Activated CD4-positive, alpha-beta memory T cell treated with anti-CD3 and anti-CD28 coated beads for 36 hours (primary cell): Measurements from ENCODE around the gene USP34. TPM values are rescaled to one million over a fixed set of nuclear protein-coding genes. Genes with fewer than 3 reads are reported as not detected.
"Not testable (repeated sequence)": the region's sequence is repeated elsewhere in the genome, so short reads cannot be mapped to it uniquely, and the experiment has no call there.

Source experiments
- CTCF ChIA-PET: fragments of 350-600 bp; sonication (Branson Sonifier 250); formaldehyde crosslinking; loops from one replicate; lab custom pipeline; 2021; ENCODE audit warnings: antibody characterized with exemption, inconsistent platforms; lab: Charles Lee
- POLR2A ChIA-PET: fragments of 350-600 bp; sonication (Branson Sonifier 250); formaldehyde crosslinking; loops from one replicate; lab custom pipeline; 2021; ENCODE audit warnings: antibody characterized with exemption; lab: Charles Lee
- DNase-seq: peaks from one replicate; pipeline ENCODE4 v3.0.0-alpha.2; 2020
- H3K27ac Mint-ChIP-seq: one replicate; pipeline ENCODE4 v1.8.0; 2021; ENCODE audit warnings: mixed read lengths
- H3K27me3 Mint-ChIP-seq: one replicate; pipeline ENCODE4 v1.8.0; 2021; ENCODE audit warnings: mixed read lengths
- H3K36me3 Mint-ChIP-seq: one replicate; pipeline ENCODE4 v1.8.0; 2021; ENCODE audit warnings: mixed read lengths
- H3K4me1 Mint-ChIP-seq: one replicate; pipeline ENCODE4 v1.8.0; 2021; ENCODE audit warnings: low read depth, mixed read lengths
- H3K4me3 Mint-ChIP-seq: one replicate; pipeline ENCODE4 v1.8.0; 2021; ENCODE audit warnings: mild to moderate bottlenecking, mixed read lengths
- H3K9me3 Mint-ChIP-seq: one replicate; pipeline ENCODE4 v1.8.0; 2021; ENCODE audit warnings: mixed read lengths
- intact Hi-C: fragments of 100-400 bp; cut with micrococcal nuclease; formaldehyde crosslinking; loops from one replicate; pipeline ENCODE4 v1.15.1; 2023
- total RNA-seq, 2 experiments: library from RNA; stranded (reverse); gene quantifications; one replicate each; pipeline ENCODE4 v1.2.3, GENCODE V29; 2021

The USP34 gene
- total RNA-seq, 2 experiments from 2014 or later, result 61.1 to 69.4 TPM

- Mint-ChIP-seq H3K27me3 (no peaks in the 10 kb centered on the region), H3K4me1 (no peaks in the 10 kb centered on the region), H3K9me3 (no peaks in the 10 kb centered on the region), H3K36me3 (peaks cover 25% of the 10 kb centered on the region), H3K4me3 (no peak overlapping the region), H3K27ac (peak overlapping the region; percentile 8)
- ChIA-PET POLR2A (no interaction called here), CTCF (interaction anchor here (3.7 kb wide), 1 partner anchor 52 kb away, joined by 10 read pairs; no protein-coding TSS in a partner anchor)
- DNase-seq, result no peak
- intact Hi-C loops, result no loop called here
Measured at GRCh38 chr2:61478086-61478485, 7.2 kb upstream of the USP34 start.

- POLR2A ChIA-PET, result interaction anchor here (0.5 kb wide), 1 partner anchor 11 kb away, joined by 3 read pairs; no protein-coding TSS in a partner anchor
- intact Hi-C loops, H3K27me3 Mint-ChIP-seq, H3K9me3 Mint-ChIP-seq, H3K4me3 Mint-ChIP-seq, H3K27ac Mint-ChIP-seq, H3K4me1 Mint-ChIP-seq: not testable (repeated sequence)
- CTCF ChIA-PET, result interaction anchor here (3.7 kb wide), 1 partner anchor 51 kb away, joined by 10 read pairs; no protein-coding TSS in a partner anchor
- peaks cover 21% of the 10 kb centered on the region for H3K36me3 Mint-ChIP-seq
- peak; percentile 7 for DNase-seq
Measured at GRCh38 chr2:61476929-61477589, 6.2 kb upstream of the USP34 start.

GRCh38 chr2:61471905-61472805, 1.3 kb upstream of the USP34 start:
- Mint-ChIP-seq H3K4me1 (peaks cover 25% of the 10 kb centered on the region), H3K4me3 (peak overlapping the region; percentile 88), H3K9me3 (no peaks in the 10 kb centered on the region), H3K27ac (peak overlapping the region; percentile 94), H3K27me3 (no peaks in the 10 kb centered on the region), H3K36me3 (peaks cover 5% of the 10 kb centered on the region)
- peak; percentile 35 for DNase-seq
- ChIA-PET CTCF (interaction anchor here (0.6 to 1.0 kb wide), 2 partner anchors 46 to 66 kb away, joined by 3 read pairs; partner anchors contain the start of gene XPO1), POLR2A (interaction anchor here (1.0 to 1.6 kb wide), 2 partner anchors 10 to 66 kb away, joined by 3 to 4 read pairs; partner anchors contain the start of gene XPO1)
- intact Hi-C loops, result loop anchor here (1.0 to 5.0 kb wide), 9 partner anchors 46 to 1235 kb away; partner anchors contain the start of genes B3GNT2, EHBP1, FAM161A and REL

GRCh38 chr2:61470122-61470951, 550 bp downstream of the USP34 start:
- peaks cover 5% of the 10 kb centered on the region for H3K36me3 Mint-ChIP-seq
- CTCF ChIA-PET, result interaction anchor here (1.6 kb wide), 1 partner anchor 44 kb away, joined by 11 read pairs; no protein-coding TSS in a partner anchor
- peak overlapping the region; percentile 94 for H3K27ac Mint-ChIP-seq
- peak overlapping the region; percentile 93 for H3K4me3 Mint-ChIP-seq
- no peaks in the 10 kb centered on the region for H3K9me3 Mint-ChIP-seq
- no peaks in the 10 kb centered on the region for H3K27me3 Mint-ChIP-seq
- intact Hi-C loops, result loop anchor here (2.0 to 5.0 kb wide), 5 partner anchors 222 to 1237 kb away; partner anchors contain the start of genes B3GNT2, EHBP1, FAM161A and REL
- peak; percentile 90 for DNase-seq
- peaks cover 28% of the 10 kb centered on the region for H3K4me1 Mint-ChIP-seq
- POLR2A ChIA-PET, result interaction anchor here (1.3 kb wide), 2 partner anchors 44 to 68 kb away, joined by 5 to 11 read pairs; partner anchors contain the start of gene XPO1

GRCh38 chr2:61469424-61470121, 1.3 kb downstream of the USP34 start:
- H3K27ac Mint-ChIP-seq, result peak overlapping the region; percentile 93
- peak overlapping the region; percentile 93 for H3K4me3 Mint-ChIP-seq
- peaks cover 5% of the 10 kb centered on the region for H3K36me3 Mint-ChIP-seq
- no peaks in the 10 kb centered on the region for H3K9me3 Mint-ChIP-seq
- DNase-seq, result no peak
- intact Hi-C loops, result loop anchor here (2.0 to 5.0 kb wide), 5 partner anchors 223 to 1238 kb away; partner anchors contain the start of genes B3GNT2, EHBP1, FAM161A and REL
- CTCF ChIA-PET, result interaction anchor here (1.6 kb wide), 1 partner anchor 44 kb away, joined by 11 read pairs; no protein-coding TSS in a partner anchor
- no peaks in the 10 kb centered on the region for H3K27me3 Mint-ChIP-seq
- H3K4me1 Mint-ChIP-seq, result peaks cover 36% of the 10 kb centered on the region
- POLR2A ChIA-PET, result interaction anchor here (1.3 kb wide), 2 partner anchors 44 to 69 kb away, joined by 5 to 11 read pairs; partner anchors contain the start of gene XPO1

GRCh38 chr2:61468231-61468630, 2.7 kb downstream of the USP34 start:
- CTCF ChIA-PET, result interaction anchor here (1.9 kb wide), 1 partner anchor 42 kb away, joined by 7 read pairs; no protein-coding TSS in a partner anchor
- H3K36me3 Mint-ChIP-seq, result not testable (repeated sequence)

GRCh38 chr2:61465045-61465444, 5.8 kb downstream of the USP34 start:
- H3K4me3 Mint-ChIP-seq, result no peak overlapping the region
- ChIA-PET CTCF (interaction anchor here (0.6 kb wide), 1 partner anchor 47 kb away, joined by 3 read pairs; no protein-coding TSS in a partner anchor), POLR2A (interaction anchor here (2.0 kb wide), 1 partner anchor 73 kb away, joined by 4 read pairs; the partner anchor contains the start of gene XPO1)
- no peaks in the 10 kb centered on the region for H3K9me3 Mint-ChIP-seq
- intact Hi-C loops, result no loop called here
- H3K27me3 Mint-ChIP-seq, result no peaks in the 10 kb centered on the region
- DNase-seq, result no peak
- peaks cover 2% of the 10 kb centered on the region for H3K36me3 Mint-ChIP-seq
- peaks cover 56% of the 10 kb centered on the region for H3K4me1 Mint-ChIP-seq
- no peak overlapping the region for H3K27ac Mint-ChIP-seq

More at GRCh38 chr2:61468231-61468630, 2.7 kb downstream of the USP34 start:
- intact Hi-C loops, DNase-seq, H3K4me3 Mint-ChIP-seq, POLR2A ChIA-PET, H3K27me3 Mint-ChIP-seq, H3K9me3 Mint-ChIP-seq, H3K27ac Mint-ChIP-seq: not testable (repeated sequence)
- H3K4me1 Mint-ChIP-seq, result peaks cover 45% of the 10 kb centered on the region

GRCh38 chr2:61463769-61464475, 7.0 kb downstream of the USP34 start:
- Mint-ChIP-seq H3K4me1 (peaks cover 58% of the 10 kb centered on the region), H3K27ac (no peak overlapping the region), H3K4me3 (no peak overlapping the region), H3K9me3 (no peaks in the 10 kb centered on the region), H3K27me3 (no peaks in the 10 kb centered on the region), H3K36me3 (peaks cover 4% of the 10 kb centered on the region)
- POLR2A ChIA-PET, result no interaction called here
- intact Hi-C loops, result no loop called here
- CTCF ChIA-PET, result no interaction called here
- DNase-seq, result no peak

- no peak overlapping the region for H3K27ac Mint-ChIP-seq
- ChIA-PET CTCF (interaction anchor here (0.7 kb wide), 1 partner anchor 356 kb away, joined by 3 read pairs; no protein-coding TSS in a partner anchor), POLR2A (no interaction called here)
- peaks cover 2% of the 10 kb centered on the region for H3K36me3 Mint-ChIP-seq
- no peaks in the 10 kb centered on the region for H3K9me3 Mint-ChIP-seq
- intact Hi-C loops, result no loop called here
- H3K4me3 Mint-ChIP-seq, result no peak overlapping the region
- peaks cover 63% of the 10 kb centered on the region for H3K4me1 Mint-ChIP-seq
- no peaks in the 10 kb centered on the region for H3K27me3 Mint-ChIP-seq
- DNase-seq, result no peak
Measured at GRCh38 chr2:61461404-61461803, 9.5 kb downstream of the USP34 start.

- ChIA-PET POLR2A (no interaction called here), CTCF (no interaction called here)
- no peak for DNase-seq
Measured at GRCh38 chr2:61460163-61460562, 10.7 kb downstream of the USP34 start.

More at GRCh38 chr2:61460163-61460562, 10.7 kb downstream of the USP34 start:
- Mint-ChIP-seq H3K4me3 (no peak overlapping the region), H3K36me3 (peaks cover 5% of the 10 kb centered on the region), H3K27ac (no peak overlapping the region), H3K27me3 (no peaks in the 10 kb centered on the region), H3K9me3 (no peaks in the 10 kb centered on the region), H3K4me1 (peaks cover 73% of the 10 kb centered on the region)
- intact Hi-C loops, result no loop called here
